ENCODE data around the gene UBXN7.
"Not testable (repeated sequence)": the region's sequence is repeated elsewhere in the genome, so short reads cannot be mapped to it uniquely, and the experiment has no call there.

The UBXN7 gene

GRCh38 chr3:196356556-196356955 is 75.7 kb downstream of the UBXN7 start:
- no peak for DNase-seq (ENCODE audit: low spot score)

GRCh38 chr3:196355668-196356067 is 76.6 kb downstream of the UBXN7 start:
- DNase-seq (ENCODE audit: low spot score), result no peak

- no peak for DNase-seq (ENCODE audit: low spot score)
Observed at GRCh38 chr3:196354132-196354531, 78.1 kb downstream of the UBXN7 start.

GRCh38 chr3:196351541-196351940 is 80.7 kb downstream of the UBXN7 start:
- DNase-seq (ENCODE audit: low spot score), result no peak

- no peak for DNase-seq (ENCODE audit: low spot score)
Observed at GRCh38 chr3:196350067-196350466, 82.2 kb downstream of the UBXN7 start.

- no peak for DNase-seq (ENCODE audit: low spot score)
Observed at GRCh38 chr3:196348698-196349097, 83.5 kb downstream of the UBXN7 start.

- DNase-seq (ENCODE audit: low spot score), result no peak
Observed at GRCh38 chr3:196344663-196345062, 87.6 kb downstream of the UBXN7 start.

GRCh38 chr3:196343917-196344316 is 88.3 kb downstream of the UBXN7 start:
- DNase-seq (ENCODE audit: low spot score), result not testable (repeated sequence)

- DNase-seq (ENCODE audit: low spot score), result peak; percentile 73
Observed at GRCh38 chr3:196341137-196341536, 91.1 kb downstream of the UBXN7 start.

- DNase-seq (ENCODE audit: low spot score), result no peak
Observed at GRCh38 chr3:196340466-196340865, 91.8 kb downstream of the UBXN7 start.

GRCh38 chr3:196339493-196340254 is 92.6 kb downstream of the UBXN7 start:
- peak; percentile 29 for DNase-seq (ENCODE audit: low spot score)

- DNase-seq (ENCODE audit: low spot score), result no peak
Observed at GRCh38 chr3:196339044-196339443, 93.2 kb downstream of the UBXN7 start.

- DNase-seq (ENCODE audit: low spot score), result no peak
Observed at GRCh38 chr3:196336319-196337145, 95.7 kb downstream of the UBXN7 start.

GRCh38 chr3:196335503-196335948 is 96.7 kb downstream of the UBXN7 start:
- DNase-seq (ENCODE audit: low spot score), result no peak

- DNase-seq (ENCODE audit: low spot score), result no peak
Observed at GRCh38 chr3:196334982-196335381, 97.2 kb downstream of the UBXN7 start.

- DNase-seq (ENCODE audit: low spot score), result no peak
Observed at GRCh38 chr3:196332168-196332567, 100.1 kb downstream of the UBXN7 start.

GRCh38 chr3:196327405-196327804 is 104.8 kb downstream of the UBXN7 start:
- DNase-seq (ENCODE audit: low spot score), result peak; percentile 23

- DNase-seq (ENCODE audit: low spot score), result no peak
Observed at GRCh38 chr3:196326936-196327335, 105.3 kb downstream of the UBXN7 start.

GRCh38 chr3:196323691-196324090 is 108.5 kb downstream of the UBXN7 start:
- peak; percentile 32 for DNase-seq (ENCODE audit: low spot score)

GRCh38 chr3:196323016-196323415 is 109.2 kb downstream of the UBXN7 start:
- DNase-seq (ENCODE audit: low spot score), result no peak

- no peak for DNase-seq (ENCODE audit: low spot score)
Observed at GRCh38 chr3:196321162-196321561, 111.1 kb downstream of the UBXN7 start.

- no peak for DNase-seq (ENCODE audit: low spot score)
Observed at GRCh38 chr3:196320137-196320536, 112.1 kb downstream of the UBXN7 start.
